ENCODE data around the gene GPR156.

- TF ChIP-seq ZNF174 (CRISPR knock-in tag; IDR thresholded peaks at IDR 0.05) (no peak), EZH2 (IDR thresholded peaks at IDR 0.05; ENCODE audit: borderline replicate concordance, low read depth, low read length) (no peak), RCOR1 (IDR thresholded peaks at IDR 0.05; ENCODE audit: borderline replicate concordance in 1 of 2, low read depth in 2 of 2, low read length in 2 of 2) (no peak), FUS (optimal IDR thresholded peaks at IDR 0.05; ENCODE audit: low read depth, low read length) (no peak), USF2 (CRISPR knock-in tag; IDR thresholded peaks at IDR 0.05) (no peak), ZNF561 (CRISPR knock-in tag; conservative IDR thresholded peaks at IDR 0.05) (no peak), HDAC6 (IDR thresholded peaks at IDR 0.05; ENCODE audit: low read depth, low read length) (no peak), HMGXB4 (CRISPR knock-in tag; IDR thresholded peaks at IDR 0.05) (no peak)
These were observed 4.6 kb upstream of the GPR156 start for GRCh38 chr3:120289636-120290035.

Measured in K562 (cell line).